Dendritic cell treated with granulocyte-macrophage colony-stimulating factor and Interleukin-4, amounts not matched to agents 40 ng/mL and 50 ng/mL, for 4 days (primary cell): ENCODE results near the gene HHATL.
A peak's percentile ranks its signal among the peaks of the same experiment; 100 is the strongest.

Experiments
- H3K27ac Mint-ChIP-seq: one replicate; pipeline ENCODE4 v1.8.0; 2022; ENCODE audit warnings: mild to moderate bottlenecking, mixed read lengths
- H3K27me3 Mint-ChIP-seq: one replicate; pipeline ENCODE4 v1.8.0; 2022; ENCODE audit warnings: mild to moderate bottlenecking, mixed read lengths
- H3K36me3 Mint-ChIP-seq: one replicate; pipeline ENCODE4 v1.8.0; 2022; ENCODE audit warnings: low read depth, mixed read lengths
- H3K4me1 Mint-ChIP-seq: one replicate; pipeline ENCODE4 v1.8.0; 2022; ENCODE audit warnings: low read depth, mixed read lengths
- H3K4me3 Mint-ChIP-seq: one replicate; pipeline ENCODE4 v1.8.0; 2022; ENCODE audit warnings: mild to moderate bottlenecking, moderate library complexity, mixed read lengths
- H3K9me3 Mint-ChIP-seq: one replicate; pipeline ENCODE4 v1.8.0; 2022; ENCODE audit warnings: mixed read lengths
- intact Hi-C: fragments of 100-400 bp; cut with micrococcal nuclease; formaldehyde crosslinking; loops from one replicate; pipeline ENCODE4 v1.15.0; 2022

HHATL gene, protein sequence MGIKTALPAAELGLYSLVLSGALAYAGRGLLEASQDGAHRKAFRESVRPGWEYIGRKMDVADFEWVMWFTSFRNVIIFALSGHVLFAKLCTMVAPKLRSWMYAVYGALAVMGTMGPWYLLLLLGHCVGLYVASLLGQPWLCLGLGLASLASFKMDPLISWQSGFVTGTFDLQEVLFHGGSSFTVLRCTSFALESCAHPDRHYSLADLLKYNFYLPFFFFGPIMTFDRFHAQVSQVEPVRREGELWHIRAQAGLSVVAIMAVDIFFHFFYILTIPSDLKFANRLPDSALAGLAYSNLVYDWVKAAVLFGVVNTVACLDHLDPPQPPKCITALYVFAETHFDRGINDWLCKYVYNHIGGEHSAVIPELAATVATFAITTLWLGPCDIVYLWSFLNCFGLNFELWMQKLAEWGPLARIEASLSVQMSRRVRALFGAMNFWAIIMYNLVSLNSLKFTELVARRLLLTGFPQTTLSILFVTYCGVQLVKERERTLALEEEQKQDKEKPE

DNA sequence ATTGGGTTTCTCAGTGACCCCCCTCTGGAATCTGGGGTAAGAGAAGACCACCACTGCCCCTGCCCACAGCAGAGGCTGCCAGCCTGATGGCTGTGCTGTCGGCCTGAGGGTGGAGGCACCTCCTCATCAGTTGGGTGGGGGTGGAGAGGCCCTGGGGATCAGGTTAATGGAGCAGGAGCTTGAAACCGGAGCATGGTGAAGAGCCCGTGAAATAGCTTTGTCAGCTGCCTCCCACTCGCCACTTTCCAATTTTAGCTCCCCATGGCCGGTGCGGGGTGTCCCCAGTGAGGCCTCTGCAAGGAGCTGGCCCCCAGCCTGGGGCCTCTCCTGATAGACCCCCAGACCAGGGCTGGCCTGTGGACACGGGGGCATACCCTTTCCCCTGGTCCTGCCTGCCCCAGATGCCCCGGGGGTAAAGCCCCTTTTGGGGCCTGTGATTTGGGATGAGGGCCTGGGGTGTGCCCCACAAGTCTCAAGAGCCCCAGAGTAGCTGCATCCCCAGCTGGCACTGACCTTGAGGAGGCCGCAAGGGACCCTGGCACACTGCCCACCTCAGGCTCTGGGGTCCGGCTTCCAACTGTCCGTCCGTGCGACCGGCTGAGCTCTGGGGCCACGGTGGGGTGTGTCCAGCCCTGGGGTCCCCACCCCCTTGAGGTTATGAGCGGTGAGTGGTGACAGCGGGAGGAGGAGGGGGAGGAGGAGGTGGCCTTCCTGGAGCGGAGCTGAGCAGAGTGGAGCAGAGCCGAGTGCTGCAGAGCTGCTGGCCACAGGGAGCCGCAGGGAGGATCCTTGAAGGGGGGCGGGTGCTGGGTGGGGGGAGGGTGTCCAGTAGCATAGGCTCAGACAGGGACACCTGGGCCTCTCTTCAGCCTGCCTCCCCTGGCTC lies at the start of gene HHATL:
HHATL (minus strand) TSS at position 733 of the 886 bp plus-strand sequence. CDS start 1,972 bp downstream, outside the sequence.
- Mint-ChIP-seq H3K9me3 (no peaks in the 10 kb centered on the region), H3K36me3 (no peaks in the 10 kb centered on the region), H3K27me3 (peaks cover 12% of the 10 kb centered on the region), H3K4me1 (no peaks in the 10 kb centered on the region), H3K4me3 (no peak within 1 kb of the TSS), H3K27ac (no peak within 1 kb of the TSS)
- intact Hi-C loops = no loop called here

DNA sequence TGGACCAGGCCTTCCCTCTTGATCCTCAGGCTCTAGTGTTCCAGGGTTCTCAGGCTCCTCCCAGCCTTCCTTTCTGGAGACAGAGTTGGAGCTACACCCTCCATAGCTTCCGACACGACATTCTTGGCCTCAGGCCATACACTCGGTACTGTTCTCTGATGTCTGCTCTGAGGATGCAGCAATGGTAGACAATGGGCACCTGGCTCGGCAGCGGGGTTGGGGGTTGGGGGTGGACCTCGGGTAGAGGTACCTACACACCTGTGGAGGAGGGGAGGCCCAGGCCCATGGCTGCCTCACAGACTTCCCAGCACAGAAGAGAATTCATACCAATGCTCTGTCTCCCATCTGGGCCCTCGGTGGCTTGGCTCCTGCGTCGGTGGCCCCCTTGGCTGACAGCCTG lies 49.0 kb upstream of the HHATL start:
- Mint-ChIP-seq H3K36me3 (no peaks in the 10 kb centered on the region), H3K9me3 (no peaks in the 10 kb centered on the region), H3K4me3 (no peak overlapping the region), H3K27ac (no peak overlapping the region), H3K4me1 (peaks cover 48% of the 10 kb centered on the region), H3K27me3 (no peaks in the 10 kb centered on the region)
- intact Hi-C loops = no loop called here

DNA sequence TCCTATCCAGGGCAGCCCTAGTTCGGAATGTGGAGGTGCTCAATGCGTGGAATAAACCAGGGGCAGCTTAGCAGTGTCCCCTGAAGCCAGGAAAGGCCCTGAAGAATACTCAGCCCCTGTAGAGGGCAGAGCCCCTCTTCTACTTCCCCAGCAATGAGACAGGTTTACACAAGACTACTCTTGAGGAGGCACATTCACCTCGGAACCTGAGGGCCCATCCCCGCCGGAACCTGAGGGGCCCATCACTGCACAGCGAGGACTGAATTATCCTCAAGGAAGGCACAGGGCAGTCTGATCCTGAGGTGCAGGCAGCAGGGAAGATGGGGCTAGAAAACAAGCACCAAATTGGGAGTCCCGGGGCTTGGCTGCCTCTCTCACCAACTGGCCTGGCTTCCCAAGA lies 48.2 kb upstream of the HHATL start:
- no peak overlapping the region for H3K4me3 Mint-ChIP-seq
- H3K9me3 Mint-ChIP-seq = no peaks in the 10 kb centered on the region
- intact Hi-C loops = no loop called here
- H3K36me3 Mint-ChIP-seq = no peaks in the 10 kb centered on the region
- H3K27me3 Mint-ChIP-seq = no peaks in the 10 kb centered on the region
- H3K27ac Mint-ChIP-seq = no peak overlapping the region
- peaks cover 44% of the 10 kb centered on the region for H3K4me1 Mint-ChIP-seq

DNA sequence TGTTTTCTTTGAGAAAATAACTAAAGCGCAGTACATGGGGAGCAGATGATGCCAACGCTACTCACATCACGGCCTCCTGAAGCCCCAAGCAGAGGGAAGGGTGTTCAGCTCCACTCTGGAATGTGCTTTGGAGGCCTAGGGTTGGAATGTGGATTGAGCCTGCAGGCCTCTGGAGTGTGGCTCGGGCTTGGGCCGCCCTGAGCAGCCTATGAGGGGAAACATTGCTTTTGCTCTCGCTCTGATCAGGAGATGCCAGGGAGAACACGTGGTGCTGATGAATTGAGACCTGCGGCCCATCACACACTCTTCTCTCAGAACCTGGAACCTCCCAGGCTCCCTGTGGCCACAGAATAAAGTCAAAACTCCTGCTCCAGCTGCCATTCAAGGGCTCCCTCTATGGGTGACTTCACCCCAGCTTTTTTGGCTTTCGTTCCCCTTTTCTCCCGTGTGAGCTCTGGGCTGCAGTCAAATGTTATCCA lies 47.2 kb upstream of the HHATL start:
- H3K4me3 Mint-ChIP-seq = no peak overlapping the region
- H3K4me1 Mint-ChIP-seq = peaks cover 38% of the 10 kb centered on the region
- peak overlapping the region; percentile 5 for H3K27ac Mint-ChIP-seq
- H3K9me3 Mint-ChIP-seq = no peaks in the 10 kb centered on the region
- intact Hi-C loops = loop anchor here (5.0 kb wide), 1 partner anchor 97 kb away; the partner anchor contains the start of gene ZBTB47
- no peaks in the 10 kb centered on the region for H3K27me3 Mint-ChIP-seq
- H3K36me3 Mint-ChIP-seq = no peaks in the 10 kb centered on the region

DNA sequence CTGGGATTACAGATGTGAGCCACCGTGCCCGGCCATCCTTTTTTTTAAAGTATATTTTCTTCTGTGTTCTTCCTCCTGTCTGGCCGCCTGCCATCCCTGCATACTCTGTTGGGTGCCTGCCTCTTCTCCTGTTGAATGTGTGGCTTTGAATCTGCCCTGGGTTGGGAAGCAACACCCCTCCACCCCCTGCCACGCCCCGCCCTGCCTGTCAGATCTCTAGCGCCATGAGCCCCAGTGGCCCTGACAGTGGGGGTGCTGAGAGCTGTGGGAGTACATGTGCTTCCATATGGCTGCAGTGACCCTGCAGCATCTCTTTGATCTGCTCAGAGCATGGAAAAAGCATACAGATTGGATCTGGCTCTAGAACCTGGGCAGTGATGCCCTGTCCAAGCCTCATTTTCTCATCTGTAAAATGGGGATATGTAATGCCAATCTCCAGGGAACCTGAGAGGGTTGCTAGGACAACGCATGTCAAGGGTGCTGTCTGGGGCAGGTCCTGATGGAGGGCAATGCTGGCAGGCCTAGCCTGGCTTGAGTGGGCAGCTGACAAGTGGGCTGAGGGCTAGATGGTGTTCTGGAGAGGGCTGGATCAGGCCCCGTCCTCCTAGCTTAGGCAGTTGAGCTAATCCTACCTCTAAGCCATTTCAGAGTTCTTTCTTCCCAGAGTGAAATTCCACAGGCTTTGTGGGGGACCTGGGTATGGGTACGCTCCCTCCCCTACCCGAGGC lies 46.6 kb upstream of the HHATL start:
- intact Hi-C loops = loop anchor here (5.0 kb wide), 1 partner anchor 97 kb away; the partner anchor contains the start of gene ZBTB47
- no peak overlapping the region for H3K4me3 Mint-ChIP-seq
- H3K27me3 Mint-ChIP-seq = no peaks in the 10 kb centered on the region
- no peaks in the 10 kb centered on the region for H3K36me3 Mint-ChIP-seq
- H3K4me1 Mint-ChIP-seq = peaks cover 38% of the 10 kb centered on the region
- peak overlapping the region; percentile 5 for H3K27ac Mint-ChIP-seq
- no peaks in the 10 kb centered on the region for H3K9me3 Mint-ChIP-seq

DNA sequence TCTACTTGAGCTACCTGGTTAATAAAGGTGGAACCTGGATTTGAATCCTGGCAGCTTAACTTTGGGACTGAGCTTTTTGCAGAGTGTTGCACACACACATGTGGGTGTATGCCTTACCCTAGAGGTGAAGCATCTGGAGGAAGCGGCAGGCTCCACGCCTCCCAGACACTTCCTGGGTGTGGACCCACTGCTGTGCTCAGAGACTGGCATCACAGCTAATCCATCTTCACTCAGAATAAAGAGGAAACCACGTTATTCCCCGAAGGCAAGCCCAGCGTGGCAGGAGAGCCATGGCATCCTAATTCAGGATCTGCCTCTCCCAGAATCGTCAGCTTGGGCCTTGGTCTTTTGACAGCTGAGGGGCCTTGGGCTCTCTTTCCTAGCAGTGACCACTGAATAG lies 45.0 kb upstream of the HHATL start:
- intact Hi-C loops = loop anchor here (5.0 kb wide), 1 partner anchor 95 kb away; the partner anchor contains the start of gene ZBTB47
- H3K4me3 Mint-ChIP-seq = no peak overlapping the region

DNA sequence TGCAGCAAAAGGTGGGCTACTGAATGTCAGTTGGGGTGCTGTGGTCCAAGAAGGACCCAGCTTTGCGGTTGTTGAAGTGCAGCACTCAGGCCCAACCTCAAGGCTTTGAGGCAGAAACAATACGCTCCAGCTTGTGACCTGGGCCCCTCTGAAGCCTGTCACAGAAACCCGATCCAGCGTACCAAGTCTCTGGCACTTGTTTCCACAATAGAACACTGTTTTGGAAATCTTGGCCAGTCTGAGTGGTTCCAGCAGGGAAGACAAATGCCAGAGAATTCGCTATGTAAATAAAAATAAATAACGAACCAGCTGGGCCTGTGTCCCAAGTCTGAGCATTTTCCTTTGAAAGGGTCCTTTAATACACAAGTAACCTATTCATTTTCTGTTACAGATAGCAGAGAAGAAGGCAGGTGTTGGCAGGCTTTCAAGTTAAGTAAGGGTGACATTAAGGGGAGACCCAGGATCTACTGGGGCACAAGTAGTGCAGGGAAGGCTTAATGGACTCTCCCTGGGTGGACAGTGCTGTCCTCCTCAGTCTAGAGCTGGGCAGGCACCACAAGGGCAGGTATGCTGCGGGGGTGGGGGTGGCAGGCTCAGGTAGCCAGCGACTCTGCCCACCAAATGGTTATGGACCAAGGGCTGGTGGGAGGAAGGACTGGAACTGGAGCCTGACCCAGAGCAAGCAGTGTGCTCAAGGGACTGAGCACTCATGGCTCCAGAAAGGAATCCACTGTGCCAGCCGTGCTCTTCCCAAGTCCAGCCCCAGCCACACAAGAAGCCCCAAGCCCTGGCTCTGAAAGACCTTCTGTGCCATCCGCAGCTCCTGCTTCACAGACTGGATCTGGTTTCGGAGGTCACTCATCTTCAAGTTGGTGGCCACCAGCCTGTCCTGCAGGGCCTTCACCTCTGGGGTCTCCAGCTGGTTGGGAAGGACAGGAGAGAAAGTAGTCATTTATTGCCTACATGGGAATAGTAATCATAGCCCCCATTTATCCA lies 44.2 kb upstream of the HHATL start:
- Mint-ChIP-seq H3K4me1 (peaks cover 33% of the 10 kb centered on the region), H3K27ac (peak overlapping the region; percentile 30), H3K9me3 (no peaks in the 10 kb centered on the region), H3K27me3 (no peaks in the 10 kb centered on the region), H3K36me3 (no peaks in the 10 kb centered on the region), H3K4me3 (no peak overlapping the region)
- intact Hi-C loops = loop anchor here (5.0 kb wide), 1 partner anchor 94 kb away; the partner anchor contains the start of gene ZBTB47

More for the DNA sequence above, 45.0 kb upstream of the HHATL start:
- no peaks in the 10 kb centered on the region for H3K36me3 Mint-ChIP-seq
- H3K4me1 Mint-ChIP-seq = peaks cover 33% of the 10 kb centered on the region
- no peaks in the 10 kb centered on the region for H3K27me3 Mint-ChIP-seq
- no peak overlapping the region for H3K27ac Mint-ChIP-seq
- no peaks in the 10 kb centered on the region for H3K9me3 Mint-ChIP-seq

DNA sequence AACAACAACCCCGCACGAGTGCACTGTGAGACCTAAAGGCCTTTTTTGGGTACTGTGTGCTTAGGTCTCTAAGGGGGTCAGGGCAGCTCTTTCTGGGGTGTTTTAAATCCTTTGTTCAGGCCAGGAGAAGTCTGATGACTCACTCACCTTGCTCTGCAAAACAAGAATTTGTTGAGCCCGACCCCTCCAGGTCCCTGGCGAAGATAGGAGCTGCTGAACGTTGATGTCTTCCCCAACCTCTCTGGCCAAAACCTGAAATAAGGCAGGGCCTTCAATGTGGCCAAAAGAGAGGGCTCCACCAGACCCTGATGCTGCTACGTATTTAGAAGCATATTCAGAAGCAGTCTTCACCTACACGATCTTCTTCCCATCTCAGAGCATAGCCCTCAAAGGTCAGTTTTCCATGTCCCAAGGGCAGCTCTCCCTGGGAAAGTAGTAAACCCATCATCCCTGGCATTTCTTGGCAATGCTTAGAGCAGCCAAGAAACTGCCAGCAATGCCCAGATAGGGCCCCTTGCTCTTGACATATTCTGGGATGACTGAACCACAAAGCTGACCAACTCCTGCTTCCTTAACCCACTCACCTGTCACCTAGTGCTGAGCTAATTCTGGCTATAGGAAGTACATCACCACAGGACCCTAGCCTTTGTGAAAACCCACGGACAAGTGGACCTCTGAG lies 43.3 kb upstream of the HHATL start:
- intact Hi-C loops = loop anchor here (5.0 kb wide), 1 partner anchor 94 kb away; the partner anchor contains the start of gene ZBTB47
- peak overlapping the region; percentile 30 for H3K27ac Mint-ChIP-seq

DNA sequence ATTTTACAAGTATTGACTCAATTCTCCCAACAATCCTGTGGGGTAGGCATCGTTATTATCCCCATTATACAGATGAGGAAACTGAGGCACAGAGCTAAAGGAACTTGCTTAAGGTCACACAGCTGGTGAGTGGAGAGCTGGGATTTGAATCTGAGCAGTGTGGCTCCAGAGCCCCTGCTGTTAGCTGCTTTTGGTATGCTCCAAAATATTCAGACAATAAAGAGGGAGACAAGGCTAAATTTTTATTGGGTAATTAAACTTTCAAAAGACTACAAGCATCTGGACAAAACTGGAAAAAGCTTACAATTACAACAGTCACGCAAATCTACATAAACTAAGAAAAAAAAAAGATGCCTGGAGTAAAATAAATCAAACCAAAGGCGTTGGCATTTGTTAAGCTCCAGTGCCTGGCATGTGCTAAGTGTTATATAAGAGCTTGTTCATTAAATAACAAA lies 42.7 kb upstream of the HHATL start:
- Mint-ChIP-seq H3K4me3 (no peak overlapping the region), H3K27me3 (no peaks in the 10 kb centered on the region), H3K27ac (no peak overlapping the region), H3K9me3 (no peaks in the 10 kb centered on the region), H3K36me3 (no peaks in the 10 kb centered on the region), H3K4me1 (peaks cover 32% of the 10 kb centered on the region)
- intact Hi-C loops = loop anchor here (5.0 kb wide), 1 partner anchor 93 kb away; the partner anchor contains the start of gene ZBTB47

More for the DNA sequence above, 43.3 kb upstream of the HHATL start:
- Mint-ChIP-seq H3K36me3 (no peaks in the 10 kb centered on the region), H3K27me3 (no peaks in the 10 kb centered on the region), H3K4me3 (no peak overlapping the region), H3K4me1 (peaks cover 33% of the 10 kb centered on the region), H3K9me3 (no peaks in the 10 kb centered on the region)

DNA sequence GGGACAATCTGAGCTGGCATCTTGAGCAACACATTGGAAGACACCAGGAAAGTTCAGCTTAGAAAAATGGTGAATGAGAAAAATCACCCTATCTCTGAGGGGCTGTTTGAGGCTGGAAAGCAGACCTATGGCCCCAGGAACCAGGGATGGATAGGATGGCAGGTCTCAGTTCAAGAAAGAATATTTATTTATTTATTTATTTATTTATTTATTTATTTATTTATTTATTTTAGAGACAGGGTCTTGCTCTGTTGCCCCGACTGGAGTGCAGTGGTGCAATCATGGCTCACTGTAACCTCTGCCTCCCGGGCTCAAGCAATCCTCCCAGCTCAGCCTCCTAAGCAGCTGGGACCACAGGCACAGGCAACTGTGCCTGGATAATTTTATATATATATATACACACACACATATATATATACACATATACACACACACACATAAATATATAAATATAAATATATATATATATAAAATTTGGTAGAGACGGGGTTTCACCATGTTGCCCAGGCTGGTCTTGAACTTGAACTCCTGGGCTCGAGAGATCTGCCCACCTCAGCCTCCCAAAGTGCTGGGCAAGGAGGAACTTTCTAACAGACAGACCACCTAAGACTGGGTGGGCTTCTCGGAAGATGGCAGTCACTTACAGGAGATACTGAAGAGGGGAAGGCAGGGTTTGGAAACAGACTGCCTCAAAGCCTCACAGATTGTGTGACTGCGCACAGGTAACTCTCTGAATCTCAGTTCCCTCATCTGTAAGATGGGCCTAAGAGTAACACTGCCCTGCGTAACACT lies 40.8 kb upstream of the HHATL start:
- intact Hi-C loops = loop anchor here (2.0 kb wide), 1 partner anchor 171 kb away; no protein-coding TSS in a partner anchor
- Mint-ChIP-seq H3K27me3 (no peaks in the 10 kb centered on the region), H3K4me1 (peaks cover 32% of the 10 kb centered on the region), H3K9me3 (no peaks in the 10 kb centered on the region), H3K4me3 (no peak overlapping the region), H3K36me3 (no peaks in the 10 kb centered on the region), H3K27ac (no peak overlapping the region)

DNA sequence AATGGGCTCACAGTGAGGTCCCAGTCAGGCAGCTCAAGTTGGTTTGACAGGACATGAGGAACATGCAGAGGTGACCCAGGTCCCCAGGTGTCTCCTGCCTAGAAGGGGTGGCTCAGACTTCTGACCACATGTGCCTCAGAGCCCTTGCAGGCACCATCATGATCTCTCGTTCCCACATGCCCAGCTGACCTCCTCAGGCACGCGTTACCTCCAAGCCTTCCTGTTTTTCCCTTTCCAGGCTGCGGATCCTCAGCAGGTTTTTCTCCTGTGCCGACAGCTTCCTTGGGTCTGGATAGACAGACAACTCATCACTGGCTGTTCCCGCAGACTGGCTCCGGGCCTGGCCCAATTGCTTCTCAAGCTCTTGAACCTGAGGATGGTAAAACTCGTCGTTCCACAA lies 40.1 kb upstream of the HHATL start:
- Mint-ChIP-seq H3K9me3 (no peaks in the 10 kb centered on the region), H3K27me3 (no peaks in the 10 kb centered on the region), H3K27ac (no peak overlapping the region), H3K4me1 (peaks cover 27% of the 10 kb centered on the region), H3K36me3 (no peaks in the 10 kb centered on the region), H3K4me3 (no peak overlapping the region)
- intact Hi-C loops = loop anchor here (2.0 kb wide), 1 partner anchor 170 kb away; no protein-coding TSS in a partner anchor
